ENCODE measurements around the gene STAG1.

The STAG1 gene

DNA sequence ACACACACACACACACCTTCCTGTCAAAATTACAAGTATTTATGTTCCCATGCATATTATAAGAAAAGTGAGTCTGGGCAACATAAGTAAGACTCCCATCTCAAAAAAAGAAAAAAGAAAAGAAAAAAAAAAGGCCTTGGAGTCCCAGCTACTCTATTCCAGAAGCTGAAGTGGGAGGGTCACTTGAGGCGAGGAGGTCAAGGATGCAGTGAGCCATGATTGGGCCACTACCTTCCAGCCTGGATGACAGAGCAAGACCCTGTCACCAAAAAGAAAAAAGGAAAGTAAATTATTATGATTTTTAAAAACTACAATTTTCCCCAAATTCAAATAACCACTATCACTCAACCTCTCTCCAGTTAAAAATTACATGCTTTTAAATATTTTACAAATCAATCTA lies 113.1 kb downstream of the STAG1 start:
- Histone ChIP-seq H2AFZ (no peak overlapping the region), H3K9me3 (ENCODE audit: control insufficient read depth, low read length) (no peaks in the 10 kb centered on the region), H3K79me2 (peaks cover 24% of the 10 kb centered on the region), H3K36me3 (ENCODE audit: control insufficient read depth, insufficient read depth, low read length) (no peaks in the 10 kb centered on the region), H3K4me1 (no peaks in the 10 kb centered on the region), H3K4me3 (ENCODE audit: low read depth, low read length) (no peak overlapping the region), H3K27ac (no peak overlapping the region), H3K9ac (no peak overlapping the region), H3K4me2 (ENCODE audit: low read length) (no peak overlapping the region), H3K27me3 (ENCODE audit: control insufficient read depth, insufficient read depth, low read length) (no peaks in the 10 kb centered on the region)
- TF ChIP-seq, protein P1, sequence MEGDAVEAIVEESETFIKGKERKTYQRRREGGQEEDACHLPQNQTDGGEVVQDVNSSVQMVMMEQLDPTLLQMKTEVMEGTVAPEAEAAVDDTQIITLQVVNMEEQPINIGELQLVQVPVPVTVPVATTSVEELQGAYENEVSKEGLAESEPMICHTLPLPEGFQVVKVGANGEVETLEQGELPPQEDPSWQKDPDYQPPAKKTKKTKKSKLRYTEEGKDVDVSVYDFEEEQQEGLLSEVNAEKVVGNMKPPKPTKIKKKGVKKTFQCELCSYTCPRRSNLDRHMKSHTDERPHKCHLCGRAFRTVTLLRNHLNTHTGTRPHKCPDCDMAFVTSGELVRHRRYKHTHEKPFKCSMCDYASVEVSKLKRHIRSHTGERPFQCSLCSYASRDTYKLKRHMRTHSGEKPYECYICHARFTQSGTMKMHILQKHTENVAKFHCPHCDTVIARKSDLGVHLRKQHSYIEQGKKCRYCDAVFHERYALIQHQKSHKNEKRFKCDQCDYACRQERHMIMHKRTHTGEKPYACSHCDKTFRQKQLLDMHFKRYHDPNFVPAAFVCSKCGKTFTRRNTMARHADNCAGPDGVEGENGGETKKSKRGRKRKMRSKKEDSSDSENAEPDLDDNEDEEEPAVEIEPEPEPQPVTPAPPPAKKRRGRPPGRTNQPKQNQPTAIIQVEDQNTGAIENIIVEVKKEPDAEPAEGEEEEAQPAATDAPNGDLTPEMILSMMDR (IDR thresholded peaks at IDR 0.05), result no peak

DNA sequence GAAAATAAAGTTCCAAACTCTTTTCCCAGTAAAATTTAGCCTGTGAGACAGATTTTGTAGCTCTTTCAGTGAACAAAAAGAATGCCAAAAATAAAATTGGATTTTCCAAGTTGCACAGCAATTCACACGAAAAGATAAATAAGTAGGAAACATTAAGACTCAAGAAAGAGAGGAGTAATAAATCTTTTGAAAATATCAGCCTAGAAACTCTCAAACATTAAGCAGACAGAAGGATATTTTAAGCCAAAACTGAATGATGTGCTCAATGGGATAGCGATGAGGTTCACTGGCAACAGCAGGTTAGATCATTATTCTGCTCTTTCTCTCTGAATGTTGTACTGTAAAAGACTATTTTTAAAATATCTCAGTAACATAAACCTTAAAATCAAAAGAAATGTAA lies 115.0 kb downstream of the STAG1 start:
- Histone ChIP-seq H2AFZ (no peak overlapping the region), H3K4me3 (ENCODE audit: low read depth, low read length) (no peak overlapping the region), H3K36me3 (ENCODE audit: control insufficient read depth, insufficient read depth, low read length) (no peaks in the 10 kb centered on the region), H3K9ac (no peak overlapping the region), H3K9me3 (ENCODE audit: control insufficient read depth, low read length) (no peaks in the 10 kb centered on the region), H3K27ac (no peak overlapping the region), H3K4me2 (ENCODE audit: low read length) (no peak overlapping the region), H3K4me1 (no peaks in the 10 kb centered on the region), H3K27me3 (ENCODE audit: control insufficient read depth, insufficient read depth, low read length) (no peaks in the 10 kb centered on the region), H3K79me2 (peaks cover 27% of the 10 kb centered on the region)
- TF ChIP-seq, protein P1 (IDR thresholded peaks at IDR 0.05), result no peak

DNA sequence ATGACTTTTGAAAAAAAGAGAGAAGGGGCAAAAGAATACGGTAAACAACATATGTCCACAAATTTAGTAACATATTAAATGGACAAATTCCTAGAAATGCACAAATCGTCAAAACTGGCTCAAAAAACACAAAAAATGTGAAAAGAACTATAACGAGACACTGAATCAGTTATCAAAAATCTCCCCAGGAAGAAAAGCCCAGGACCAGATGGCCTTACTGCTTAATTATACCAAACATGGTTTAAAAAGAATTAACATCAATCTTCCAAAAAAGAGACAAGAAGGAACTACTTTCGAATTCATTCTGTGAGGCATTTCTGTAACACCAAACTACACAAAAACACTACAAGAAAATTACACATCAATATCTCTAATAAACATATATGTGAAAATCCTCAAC lies 117.4 kb downstream of the STAG1 start:
- Histone ChIP-seq H3K27me3 (ENCODE audit: control insufficient read depth, insufficient read depth, low read length) (no peaks in the 10 kb centered on the region), H3K9ac (no peak overlapping the region), H3K27ac (no peak overlapping the region), H3K4me2 (ENCODE audit: low read length) (no peak overlapping the region), H3K36me3 (ENCODE audit: control insufficient read depth, insufficient read depth, low read length) (no peaks in the 10 kb centered on the region), H3K79me2 (peaks cover 31% of the 10 kb centered on the region), H3K4me1 (no peaks in the 10 kb centered on the region), H2AFZ (no peak overlapping the region), H3K9me3 (ENCODE audit: control insufficient read depth, low read length) (no peaks in the 10 kb centered on the region), H3K4me3 (ENCODE audit: low read depth, low read length) (no peak overlapping the region)
- TF ChIP-seq, protein P1 (IDR thresholded peaks at IDR 0.05), result no peak

DNA sequence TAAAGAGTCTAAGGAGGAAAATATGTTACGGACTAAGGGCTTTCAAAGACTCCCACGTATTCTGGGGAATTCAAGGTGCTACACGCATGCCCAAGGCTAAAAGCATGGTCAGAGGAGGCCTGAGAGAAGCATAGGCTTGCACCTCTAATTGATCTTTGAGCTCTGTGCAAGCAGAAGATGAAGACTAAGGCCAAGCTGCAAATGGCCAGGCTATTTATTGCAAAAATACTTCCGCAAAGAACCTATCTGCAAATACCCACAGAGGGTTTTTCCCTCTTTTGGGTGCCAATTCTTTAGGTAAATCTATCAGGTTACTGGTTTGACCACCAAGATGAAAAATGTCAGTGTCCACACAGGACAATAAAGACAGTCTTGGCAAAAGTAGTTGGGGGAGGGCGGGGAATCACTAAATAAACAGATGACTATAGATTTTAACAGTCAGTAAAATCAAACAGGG lies 119.5 kb downstream of the STAG1 start:
- H3K27ac ChIP-seq, result no peak overlapping the region
- no peak overlapping the region for H2AFZ ChIP-seq
- H3K9me3 ChIP-seq (ENCODE audit: control insufficient read depth, low read length), result no peaks in the 10 kb centered on the region
- no peaks in the 10 kb centered on the region for H3K4me1 ChIP-seq
- TF ChIP-seq, protein P1 (IDR thresholded peaks at IDR 0.05), result no peak
- no peak overlapping the region for H3K4me2 ChIP-seq (ENCODE audit: low read length)
- H3K9ac ChIP-seq, result no peak overlapping the region
- H3K4me3 ChIP-seq (ENCODE audit: low read depth, low read length), result no peak overlapping the region
- H3K79me2 ChIP-seq, result peaks cover 35% of the 10 kb centered on the region
- no peaks in the 10 kb centered on the region for H3K27me3 ChIP-seq (ENCODE audit: control insufficient read depth, insufficient read depth, low read length)
- no peaks in the 10 kb centered on the region for H3K36me3 ChIP-seq (ENCODE audit: control insufficient read depth, insufficient read depth, low read length)

DNA sequence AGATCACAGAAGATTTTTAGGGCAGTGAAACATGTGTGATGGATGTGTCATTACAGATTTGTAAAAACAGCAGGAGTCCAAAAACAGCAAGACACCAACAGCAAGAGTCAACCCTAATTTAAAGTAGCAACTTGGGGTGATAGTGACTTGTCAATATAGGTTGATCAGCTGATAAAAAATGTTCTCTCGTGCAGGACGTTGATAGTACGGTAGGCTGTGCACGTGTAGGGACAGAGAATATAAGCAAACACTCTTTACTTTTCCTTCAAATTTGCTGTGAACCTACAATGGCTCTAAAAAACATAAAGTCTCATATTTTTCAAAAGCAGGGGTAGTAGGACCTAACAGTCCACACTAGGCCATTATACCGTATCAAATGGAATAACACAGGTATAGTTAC lies 120.8 kb downstream of the STAG1 start:
- Histone ChIP-seq H3K4me1 (no peaks in the 10 kb centered on the region), H2AFZ (no peak overlapping the region), H3K36me3 (ENCODE audit: control insufficient read depth, insufficient read depth, low read length) (no peaks in the 10 kb centered on the region), H3K79me2 (peaks cover 35% of the 10 kb centered on the region), H3K9me3 (ENCODE audit: control insufficient read depth, low read length) (no peaks in the 10 kb centered on the region), H3K27me3 (ENCODE audit: control insufficient read depth, insufficient read depth, low read length) (no peaks in the 10 kb centered on the region), H3K27ac (no peak overlapping the region), H3K9ac (no peak overlapping the region), H3K4me2 (ENCODE audit: low read length) (no peak overlapping the region), H3K4me3 (ENCODE audit: low read depth, low read length) (no peak overlapping the region)
- TF ChIP-seq, protein P1 (IDR thresholded peaks at IDR 0.05), result no peak
